ENCODE measurements around the gene KCNIP1. TPM values are rescaled to one million over a fixed set of nuclear protein-coding genes. Genes with fewer than 3 reads are reported as not detected.
"Not testable (repeated sequence)": the region's sequence is repeated elsewhere in the genome, so short reads cannot be mapped to it uniquely, and the experiment has no call there.

Gene KCNIP1
- total and polyA plus RNA-seq, 8 donors, result 0.20 to 0.73 (median 0.31) TPM; not detected in 3

DNA sequence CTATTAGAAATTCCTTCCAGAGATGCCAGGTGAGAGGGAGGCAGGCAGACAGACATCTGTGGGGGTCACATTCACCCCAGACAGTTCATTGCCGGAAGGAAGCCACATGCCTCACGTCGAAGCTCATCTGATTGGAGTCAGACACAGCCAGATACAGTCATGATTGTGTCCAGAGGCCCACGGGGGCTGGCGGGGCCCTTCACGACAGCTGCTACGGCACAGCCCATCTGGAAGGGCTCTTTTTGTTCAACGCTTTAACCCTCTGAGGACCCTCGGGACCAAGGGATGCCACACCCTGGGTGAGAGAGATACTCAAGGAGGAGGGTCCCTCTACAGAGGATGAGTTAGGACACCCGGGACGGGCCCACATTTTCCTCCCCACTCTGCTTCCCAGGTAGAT lies 247.8 kb downstream of the KCNIP1 start:
- Histone ChIP-seq H3K9me3 (no peaks in the 10 kb centered on the region), H3K4me1 (peaks cover 23 to 67% (median 37%) of the 10 kb centered on the region in 4 donors), H3K27me3 (peaks cover 0 to 5% (median 0%) of the 10 kb centered on the region in 3 donors), H3K27ac (peak overlapping the region in 1 of 5 donors; percentile 56), H3K4me3 (no peak overlapping the region), H3K36me3 (no peaks in the 10 kb centered on the region)
- no peak for DNase-seq
- TF ChIP-seq POLR2AphosphoS5 (IDR thresholded peaks at IDR 0.05) (no peak), EP300 (IDR thresholded peaks at IDR 0.05) (no peak), POLR2A (IDR thresholded peaks at IDR 0.05) (no peak)
- TF ChIP-seq, protein P1, sequence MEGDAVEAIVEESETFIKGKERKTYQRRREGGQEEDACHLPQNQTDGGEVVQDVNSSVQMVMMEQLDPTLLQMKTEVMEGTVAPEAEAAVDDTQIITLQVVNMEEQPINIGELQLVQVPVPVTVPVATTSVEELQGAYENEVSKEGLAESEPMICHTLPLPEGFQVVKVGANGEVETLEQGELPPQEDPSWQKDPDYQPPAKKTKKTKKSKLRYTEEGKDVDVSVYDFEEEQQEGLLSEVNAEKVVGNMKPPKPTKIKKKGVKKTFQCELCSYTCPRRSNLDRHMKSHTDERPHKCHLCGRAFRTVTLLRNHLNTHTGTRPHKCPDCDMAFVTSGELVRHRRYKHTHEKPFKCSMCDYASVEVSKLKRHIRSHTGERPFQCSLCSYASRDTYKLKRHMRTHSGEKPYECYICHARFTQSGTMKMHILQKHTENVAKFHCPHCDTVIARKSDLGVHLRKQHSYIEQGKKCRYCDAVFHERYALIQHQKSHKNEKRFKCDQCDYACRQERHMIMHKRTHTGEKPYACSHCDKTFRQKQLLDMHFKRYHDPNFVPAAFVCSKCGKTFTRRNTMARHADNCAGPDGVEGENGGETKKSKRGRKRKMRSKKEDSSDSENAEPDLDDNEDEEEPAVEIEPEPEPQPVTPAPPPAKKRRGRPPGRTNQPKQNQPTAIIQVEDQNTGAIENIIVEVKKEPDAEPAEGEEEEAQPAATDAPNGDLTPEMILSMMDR (IDR thresholded peaks at IDR 0.05), result no peak
- 56 to 80% (median 75%) methylated on average over 9 to 11 of the region's 11 CpGs for WGBS, 5 donors
- intact Hi-C loops (cut with DNase I; ENCODE audit: low total_unique reads), result no loop called here

DNA sequence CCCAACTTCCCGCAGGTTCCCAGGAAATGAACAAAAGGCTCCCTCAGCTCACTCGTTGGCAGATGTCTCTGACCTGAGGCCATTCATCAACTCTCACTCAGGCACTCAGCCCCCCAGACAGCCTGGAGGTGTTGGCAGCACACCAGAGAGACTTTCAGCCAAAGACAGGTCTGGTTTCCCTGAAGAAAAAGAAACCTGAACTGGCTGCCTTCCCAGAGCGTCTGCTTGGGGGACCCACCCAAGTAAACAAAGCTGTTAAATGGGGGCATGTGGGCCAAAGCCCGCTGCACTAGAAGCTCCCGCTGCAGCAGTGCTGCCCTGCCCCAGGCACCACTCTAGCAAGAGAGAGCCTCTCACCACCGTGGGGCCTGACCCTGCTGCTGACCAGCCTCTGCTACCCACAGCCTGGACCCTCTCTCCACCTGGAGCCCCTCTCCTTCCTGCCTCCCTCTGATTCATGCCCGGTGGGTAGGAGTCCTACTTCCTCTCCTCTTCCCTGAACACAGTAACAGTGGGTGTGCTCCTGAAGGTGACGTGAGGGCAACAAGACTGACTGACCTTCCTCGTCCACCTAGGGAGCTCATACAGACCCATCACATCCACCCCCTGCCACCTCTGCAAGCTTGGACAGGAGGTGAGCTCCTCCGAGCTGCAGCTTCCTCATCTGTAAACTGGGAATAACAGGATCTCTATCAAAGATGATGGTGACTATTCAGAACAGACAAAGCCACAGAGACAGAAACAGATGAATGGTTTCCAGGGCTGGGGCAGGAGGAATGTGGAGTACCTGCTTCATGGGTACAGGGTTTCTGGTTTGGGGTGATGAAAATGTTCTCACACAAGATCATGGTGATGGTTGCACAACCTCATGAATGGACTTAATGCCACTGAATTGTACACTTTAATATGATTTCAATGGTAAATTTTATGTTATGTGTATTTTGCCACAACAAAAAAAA lies 248.7 kb downstream of the KCNIP1 start:
- TF ChIP-seq POLR2A (IDR thresholded peaks at IDR 0.05), result no peak
- TF ChIP-seq POLR2AphosphoS5 (IDR thresholded peaks at IDR 0.05), result no peak
- no peak for TF ChIP-seq EP300 (IDR thresholded peaks at IDR 0.05)
- TF ChIP-seq, protein P1 (IDR thresholded peaks at IDR 0.05), result no peak
- Histone ChIP-seq H3K27ac (peak overlapping the region in 3 of 5 donors; percentile 16 to 56 (median 50)), H3K27me3 (peaks cover 0 to 5% (median 0%) of the 10 kb centered on the region in 3 donors)

DNA sequence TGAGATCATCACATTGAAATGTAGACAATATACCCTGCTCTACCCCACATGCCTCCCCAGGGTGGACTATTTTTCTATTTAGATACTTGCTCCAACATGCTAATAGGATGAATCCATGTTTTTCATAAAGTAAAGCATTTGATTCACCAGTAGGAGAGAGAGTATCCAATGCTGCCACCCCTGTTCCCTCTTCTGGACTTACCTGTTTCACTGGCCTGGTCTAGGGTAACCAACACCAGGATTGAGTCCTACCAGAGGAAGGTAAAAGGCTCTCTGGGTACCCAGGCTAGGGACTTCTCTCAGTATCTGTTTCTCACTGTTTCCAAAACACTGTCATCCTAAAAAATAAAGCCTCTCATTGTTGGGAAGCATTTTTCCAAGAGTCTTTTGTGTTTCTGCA lies 249.5 kb downstream of the KCNIP1 start:
- DNase-seq, result no peak
- TF ChIP-seq EP300 (IDR thresholded peaks at IDR 0.05) (no peak), POLR2AphosphoS5 (IDR thresholded peaks at IDR 0.05) (no peak), POLR2A (IDR thresholded peaks at IDR 0.05) (no peak)
- TF ChIP-seq, protein P1 (IDR thresholded peaks at IDR 0.05), result no peak
- H3K4me1 ChIP-seq, result peaks cover 29 to 72% (median 45%) of the 10 kb centered on the region in 4 donors
- no peaks in the 10 kb centered on the region for H3K9me3 ChIP-seq
- no peaks in the 10 kb centered on the region for H3K36me3 ChIP-seq
- no peak overlapping the region for H3K4me3 ChIP-seq
- H3K27ac ChIP-seq, result peak overlapping the region in 2 of 5 donors; percentile 18 to 50
- intact Hi-C loops (cut with DNase I; ENCODE audit: low total_unique reads), result no loop called here
- peaks cover 0 to 5% (median 0%) of the 10 kb centered on the region in 3 donors for H3K27me3 ChIP-seq

More for the DNA sequence above, 248.7 kb downstream of the KCNIP1 start:
- Histone ChIP-seq H3K4me3 (no peak overlapping the region), H3K4me1 (peaks cover 29 to 70% (median 40%) of the 10 kb centered on the region in 4 donors), H3K9me3 (no peaks in the 10 kb centered on the region), H3K36me3 (no peaks in the 10 kb centered on the region)
- intact Hi-C loops (cut with DNase I; ENCODE audit: low total_unique reads), result no loop called here
- peak in 1 of 2 donors; percentile 61 for DNase-seq
- 25 to 47% (median 32%) methylated on average over 7 to 10 of the region's 10 CpGs for WGBS, 5 donors

DNA sequence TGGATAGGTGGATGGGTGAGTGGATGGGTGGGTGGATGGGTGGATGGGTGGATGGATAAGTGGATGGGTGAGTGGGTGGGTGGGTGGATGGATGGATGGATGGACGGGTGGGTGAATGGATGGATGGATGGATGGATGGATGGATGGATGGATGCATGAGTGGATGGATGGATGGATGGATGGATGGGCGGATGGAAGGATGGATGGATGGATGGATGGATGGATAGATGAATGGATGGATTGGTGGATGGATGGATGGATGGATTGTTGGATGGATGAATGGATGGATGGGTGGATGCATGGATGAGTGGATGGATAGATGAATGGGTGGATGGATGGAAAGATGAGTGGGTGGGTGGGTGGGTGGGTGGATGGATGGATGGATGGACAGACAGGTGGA lies 250.7 kb downstream of the KCNIP1 start:
- H3K4me3 ChIP-seq; H3K27ac ChIP-seq; H3K27me3 ChIP-seq; DNase-seq; H3K36me3 ChIP-seq; H3K9me3 ChIP-seq; intact Hi-C loops (cut with DNase I; ENCODE audit: low total_unique reads): not testable (repeated sequence)
- peaks cover 36 to 77% (median 48%) of the 10 kb centered on the region in 4 donors for H3K4me1 ChIP-seq
- 84 to 100% (median 92%) methylated on average over 2 of the region's 2 CpGs for WGBS, 5 donors

All from stomach (tissue), 9 donors.